ENCODE measurements around the gene PTPA.

DNA sequence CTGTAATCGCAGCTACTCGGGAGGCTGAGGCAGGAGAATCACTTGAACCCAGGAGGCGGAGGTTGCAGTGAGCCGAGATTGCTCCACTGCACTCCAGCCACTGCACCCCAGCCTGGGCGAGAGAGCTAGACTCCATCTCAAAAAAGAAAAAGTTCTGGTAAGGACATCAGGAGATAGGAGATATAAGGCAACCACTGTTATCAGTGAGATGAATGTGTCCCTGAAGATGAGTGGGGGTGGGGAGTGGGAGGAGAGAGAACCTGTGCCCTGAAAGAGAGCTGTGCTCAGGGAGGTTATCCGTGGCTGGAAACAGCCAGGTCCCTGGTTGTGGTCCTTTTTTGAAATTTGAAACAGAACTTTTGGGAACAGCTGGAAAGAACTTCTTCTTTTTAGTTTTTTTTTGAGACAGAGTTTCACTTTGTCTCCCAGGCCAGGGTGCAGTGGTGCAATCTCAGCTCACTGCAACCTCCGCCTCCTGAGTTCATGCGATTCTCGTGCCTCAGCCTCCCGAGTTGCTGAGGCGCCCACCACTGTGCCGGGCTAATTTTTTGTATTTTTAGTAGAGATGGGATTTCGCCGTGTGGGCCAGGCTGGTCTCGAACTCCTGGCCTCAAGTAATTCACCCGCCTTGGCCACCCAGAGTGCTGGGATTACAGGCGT is 2.6 kb downstream of the PTPA start:
- TF ChIP-seq, protein P1, sequence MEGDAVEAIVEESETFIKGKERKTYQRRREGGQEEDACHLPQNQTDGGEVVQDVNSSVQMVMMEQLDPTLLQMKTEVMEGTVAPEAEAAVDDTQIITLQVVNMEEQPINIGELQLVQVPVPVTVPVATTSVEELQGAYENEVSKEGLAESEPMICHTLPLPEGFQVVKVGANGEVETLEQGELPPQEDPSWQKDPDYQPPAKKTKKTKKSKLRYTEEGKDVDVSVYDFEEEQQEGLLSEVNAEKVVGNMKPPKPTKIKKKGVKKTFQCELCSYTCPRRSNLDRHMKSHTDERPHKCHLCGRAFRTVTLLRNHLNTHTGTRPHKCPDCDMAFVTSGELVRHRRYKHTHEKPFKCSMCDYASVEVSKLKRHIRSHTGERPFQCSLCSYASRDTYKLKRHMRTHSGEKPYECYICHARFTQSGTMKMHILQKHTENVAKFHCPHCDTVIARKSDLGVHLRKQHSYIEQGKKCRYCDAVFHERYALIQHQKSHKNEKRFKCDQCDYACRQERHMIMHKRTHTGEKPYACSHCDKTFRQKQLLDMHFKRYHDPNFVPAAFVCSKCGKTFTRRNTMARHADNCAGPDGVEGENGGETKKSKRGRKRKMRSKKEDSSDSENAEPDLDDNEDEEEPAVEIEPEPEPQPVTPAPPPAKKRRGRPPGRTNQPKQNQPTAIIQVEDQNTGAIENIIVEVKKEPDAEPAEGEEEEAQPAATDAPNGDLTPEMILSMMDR (IDR thresholded peaks at IDR 0.05; ENCODE audit: poor library complexity), result no peak
- TF ChIP-seq EZH2 (IDR thresholded peaks at IDR 0.05; ENCODE audit: borderline replicate concordance) (no peak), EZH2phosphoT487 (IDR thresholded peaks at IDR 0.05; ENCODE audit: low read depth, severe bottlenecking, unreplicated experiment) (no peak)

All from hepatocyte (in vitro differentiated cells).